Stimulated activated CD4-positive, alpha-beta T cell treated with anti-CD3 and anti-CD28 coated beads, Interleukin-15, amount 100 ng/mL, for 48 hours (primary cell): Measurements from ENCODE around the gene RORC.
"Not testable (repeated sequence)": the region's sequence is repeated elsewhere in the genome, so short reads cannot be mapped to it uniquely, and the experiment has no call there.

Source experiments
- DNase-seq, 2 donors: peaks; one replicate each; pipeline ENCODE4 v3.0.0-alpha.2; 2020; ENCODE audit warnings: low read depth in 2 of 2

RORC gene

DNA sequence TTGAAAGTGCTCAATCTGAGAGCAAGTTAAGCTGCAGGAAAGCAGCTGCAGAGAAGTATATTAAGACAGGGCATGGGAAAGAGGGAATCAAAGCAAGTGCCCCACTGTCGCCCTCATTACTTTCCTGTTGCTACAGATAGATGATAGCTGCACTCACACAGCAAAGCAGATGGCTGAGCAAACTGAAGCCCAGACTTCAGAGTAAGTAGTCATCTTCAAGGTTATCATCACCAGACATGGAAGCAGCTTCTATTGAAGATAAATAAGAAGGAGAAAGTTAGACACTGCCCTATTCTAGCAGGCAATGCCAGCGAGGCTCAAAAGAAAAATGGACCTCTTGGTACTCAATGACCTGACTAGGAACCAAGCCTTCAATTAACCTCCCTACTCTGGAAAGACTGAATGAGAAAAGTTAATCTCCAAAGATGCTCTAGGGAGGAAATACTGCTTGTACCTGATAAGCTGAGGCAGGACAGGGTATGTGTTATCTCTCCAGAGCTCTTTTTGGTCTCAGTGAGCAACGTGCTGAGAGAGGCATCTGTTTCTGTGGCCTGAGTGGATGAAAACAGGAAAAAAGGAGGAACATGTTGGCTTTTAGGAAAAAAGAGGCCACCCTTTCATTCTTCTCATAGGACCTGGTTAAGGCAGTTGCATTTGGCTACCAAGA lies 57.2 kb downstream of the RORC start:
- no peak for DNase-seq

DNA sequence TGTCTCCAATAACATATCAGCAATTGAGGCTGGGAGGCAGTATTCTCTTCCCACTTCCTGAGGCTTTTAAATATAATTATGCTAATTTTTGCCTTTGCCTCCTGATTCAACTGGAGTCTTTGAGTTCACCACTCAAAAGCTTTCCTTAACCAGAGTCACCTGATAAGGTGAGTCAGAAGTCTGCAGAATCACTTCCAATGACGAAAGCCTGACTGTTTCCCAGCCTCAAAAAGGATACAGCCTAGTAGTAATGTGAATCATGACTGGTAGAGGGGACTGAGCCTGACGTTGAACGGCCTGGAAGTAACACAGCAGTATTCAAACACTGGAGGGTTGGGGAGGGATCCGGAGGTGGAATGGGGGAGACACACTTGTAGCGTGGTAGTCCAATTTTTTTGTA lies 57.9 kb downstream of the RORC start:
- no peak for DNase-seq

DNA sequence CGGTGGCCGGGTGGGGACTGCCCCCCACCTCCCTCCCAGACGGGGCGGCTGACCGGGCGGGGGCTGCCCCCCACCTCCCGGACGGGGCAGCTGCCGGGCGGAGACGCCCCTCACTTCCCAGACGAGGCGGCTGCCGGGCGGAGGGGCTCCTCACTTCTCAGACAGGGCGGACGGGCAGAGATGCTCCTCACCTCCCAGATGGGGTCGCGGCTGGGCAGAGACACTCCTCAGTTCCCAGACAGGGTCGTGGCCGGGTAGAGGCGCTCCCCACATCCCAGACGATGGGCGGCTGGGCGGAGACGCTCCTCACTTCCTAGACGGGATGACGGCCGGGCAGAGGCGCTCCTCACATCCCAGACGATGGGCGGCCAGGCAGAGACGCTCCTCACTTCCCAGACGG lies 62.3 kb downstream of the RORC start:
- DNase-seq: not testable (repeated sequence)

DNA sequence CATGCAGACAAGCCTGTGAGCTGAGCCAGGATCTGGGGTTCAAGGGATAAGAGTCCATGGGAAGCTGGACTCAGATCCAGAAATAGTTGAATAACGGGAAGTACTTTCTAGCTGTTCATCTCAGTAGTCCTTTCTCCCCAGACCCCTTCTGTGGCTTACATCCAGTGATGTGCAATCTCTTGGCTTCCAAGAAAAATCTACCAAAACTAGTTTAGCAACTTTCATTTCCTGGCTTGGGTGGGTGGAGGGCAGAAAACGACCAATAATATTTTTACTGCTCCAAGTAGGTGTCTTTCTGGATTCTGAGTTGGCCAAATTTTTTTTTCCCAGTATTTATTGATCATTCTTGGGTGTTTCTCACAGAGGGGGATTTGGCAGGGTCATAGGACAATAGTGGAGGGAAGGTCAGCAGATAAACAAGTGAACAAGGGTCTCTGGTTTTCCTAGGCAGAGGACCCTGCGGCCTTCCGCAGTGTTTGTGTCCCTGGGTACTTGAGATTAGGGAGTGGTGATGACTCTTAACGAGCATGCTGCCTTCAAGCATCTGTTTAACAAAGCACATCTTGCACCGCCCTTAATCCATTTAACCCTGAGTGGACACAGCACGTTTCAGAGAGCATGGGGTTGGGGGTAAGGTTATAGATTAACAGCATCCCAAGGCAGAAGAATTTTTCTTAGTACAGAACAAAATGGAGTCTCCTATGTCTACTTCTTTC lies 63.1 kb downstream of the RORC start:
- DNase-seq: not testable (repeated sequence)

DNA sequence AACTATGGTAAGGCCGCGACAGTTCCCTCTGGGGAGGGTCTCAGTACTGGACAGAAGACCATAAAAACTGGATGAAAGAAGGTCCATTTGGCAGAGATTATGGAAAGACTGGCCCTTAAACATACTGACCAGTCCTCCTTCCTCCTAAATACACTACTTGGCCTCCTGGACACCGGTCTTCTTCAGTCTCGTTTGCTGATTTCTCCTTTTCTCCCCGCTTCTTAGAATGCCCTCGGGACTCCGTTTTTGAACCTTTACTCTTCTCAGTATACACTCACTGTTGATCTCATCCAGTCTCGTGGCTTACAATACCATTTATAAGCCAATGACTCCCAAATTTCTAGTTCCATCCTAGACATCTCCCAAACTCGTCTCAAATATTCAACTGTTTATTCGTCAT lies 67.6 kb downstream of the RORC start:
- DNase-seq: no peak

DNA sequence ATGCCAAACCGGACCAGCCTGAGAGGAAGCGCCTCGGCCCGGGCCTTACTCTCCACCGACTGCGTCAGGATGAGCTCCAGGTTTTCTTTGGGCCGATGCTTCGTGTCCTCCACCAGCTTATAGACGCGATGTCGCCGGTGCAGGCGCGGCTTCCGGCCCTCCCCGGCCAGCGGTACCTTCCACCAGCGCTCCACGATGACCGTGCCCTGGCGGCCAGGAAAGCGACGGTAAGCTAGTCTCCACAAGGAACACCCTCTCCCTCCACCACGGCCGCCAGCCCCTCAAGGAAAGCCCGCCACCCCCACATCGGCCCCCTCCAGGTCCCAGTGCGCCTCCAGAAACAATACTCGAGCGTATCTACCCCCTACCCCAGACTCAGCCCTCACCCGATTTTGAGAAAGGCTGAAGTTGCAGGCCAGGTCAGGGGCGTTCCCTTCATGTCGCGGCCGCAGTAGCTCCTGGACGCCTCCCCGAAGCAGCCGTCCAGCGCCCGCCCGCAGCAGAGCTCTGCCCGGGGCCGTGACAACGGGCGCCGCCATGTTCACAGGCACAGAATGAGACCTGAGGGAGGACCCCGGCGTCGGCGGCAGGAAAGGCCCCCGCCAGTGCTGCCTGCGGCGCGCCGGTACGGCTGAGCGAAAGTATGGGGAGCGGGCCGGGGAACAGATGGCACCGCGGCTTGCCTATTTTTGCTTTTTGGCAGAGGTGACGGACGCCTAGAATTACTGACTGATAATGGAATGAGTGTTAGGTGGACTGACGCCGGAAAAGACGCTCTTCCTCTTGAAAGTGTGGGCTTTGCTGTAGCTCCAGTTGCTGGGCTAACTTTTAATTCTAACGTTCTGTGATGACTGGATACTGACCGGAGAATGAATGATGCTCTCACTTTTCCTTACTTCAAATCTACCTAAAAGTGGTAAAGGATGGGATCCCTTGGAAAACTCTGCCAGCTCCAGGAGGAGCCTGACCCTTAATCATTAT lies 68.4 kb downstream of the RORC start, which contains the start of gene MRPL9:
Gene MRPL9, minus strand, starts transcription at position 556 of the 981 bp plus-strand sequence. Its CDS starts 17 bp downstream, at position 539.
- DNase-seq: peak; percentile 81 to 84

DNA sequence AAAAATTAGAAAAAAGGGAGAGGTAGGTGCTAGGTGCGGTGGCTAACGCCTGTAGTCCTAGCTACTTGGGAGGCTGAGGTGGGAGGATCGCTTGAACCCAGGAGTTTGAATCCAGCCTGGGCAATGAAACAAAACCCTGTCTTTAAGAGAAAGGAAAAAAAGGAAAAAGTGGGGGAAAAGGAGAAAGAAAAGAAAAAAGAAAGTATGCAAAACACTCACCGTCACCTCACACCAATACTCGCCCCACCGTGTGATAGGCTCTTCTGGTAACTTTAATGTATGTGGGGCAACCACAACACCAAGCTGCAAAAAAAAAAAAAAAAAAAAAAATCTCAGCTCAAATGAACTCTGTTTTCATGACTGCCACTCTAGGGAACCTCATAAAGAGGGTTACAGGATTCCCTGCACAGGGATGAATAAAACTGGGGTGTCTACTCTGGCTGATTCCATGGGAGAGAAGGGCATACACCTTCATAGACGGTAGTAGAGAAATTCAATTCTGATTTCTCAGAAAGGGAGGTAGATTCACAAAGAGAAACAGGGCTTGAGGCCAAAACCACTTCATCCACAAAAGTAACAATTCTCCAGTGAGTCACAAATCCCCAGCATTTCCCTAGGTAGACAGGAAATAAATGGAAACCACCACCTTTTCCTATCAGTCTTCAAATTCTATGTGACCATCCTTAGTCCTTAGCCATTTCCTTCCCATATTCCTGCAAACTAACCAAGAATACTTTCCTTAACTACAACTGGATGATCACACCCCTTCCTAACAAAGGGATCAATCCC lies 70.8 kb downstream of the RORC start:
- DNase-seq: no peak

DNA sequence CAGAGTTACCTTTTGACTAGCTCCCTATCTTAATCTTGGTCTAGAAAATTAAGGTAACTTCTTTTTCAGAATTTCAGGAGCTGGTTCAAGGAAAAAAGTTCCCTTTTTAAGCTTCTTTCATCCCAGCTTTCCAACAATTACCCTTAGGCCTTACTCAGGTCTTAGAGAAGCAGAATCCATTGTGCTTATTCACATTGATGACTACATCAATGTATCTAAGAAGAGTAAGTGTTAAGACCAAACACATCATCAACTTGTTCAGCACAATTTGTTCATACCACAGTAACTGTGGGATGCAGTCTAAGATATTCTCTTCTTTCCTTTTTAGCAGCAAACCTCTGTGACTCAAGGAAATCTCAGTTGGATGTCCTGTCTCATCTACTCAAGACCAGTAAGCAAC lies 72.4 kb downstream of the RORC start:
- no peak for DNase-seq

DNA sequence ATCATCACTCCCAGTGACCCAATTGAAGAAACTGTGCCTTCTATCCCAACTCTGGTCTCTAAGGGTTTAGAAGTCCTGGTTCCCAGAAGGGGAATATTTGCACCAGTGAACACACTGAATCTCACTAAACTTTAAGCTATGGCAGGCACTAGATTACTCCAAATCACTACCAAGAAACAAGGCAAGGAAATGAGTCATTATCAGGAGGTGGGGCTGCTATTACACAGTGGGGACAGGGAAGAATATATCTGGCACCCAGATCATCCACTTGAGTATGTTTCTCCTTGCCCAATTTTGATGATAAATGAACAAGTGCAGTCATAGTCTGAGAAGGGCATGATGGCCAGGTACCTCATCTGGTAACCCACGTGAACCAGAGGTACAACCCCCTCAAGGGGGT lies 75.3 kb downstream of the RORC start:
- no peak for DNase-seq
